Measurements from ENCODE around the gene BIN2.

Gene BIN2

GRCh38 chr12:51323966-51324895 lies at the start of gene BIN2:
TSS of gene BIN2 (minus strand) at chr12:51324174. CDS start at chr12:51324102, 72 bp downstream.
- DNase-seq (ENCODE audit: low spot score) = no peak

- no peak for DNase-seq (ENCODE audit: low spot score)
These were observed 49.2 kb upstream of the BIN2 start for GRCh38 chr12:51373187-51373586.

- no peak for DNase-seq (ENCODE audit: low spot score)
These were observed 48.0 kb upstream of the BIN2 start for GRCh38 chr12:51372021-51372420.

- peak; percentile 96 for DNase-seq (ENCODE audit: low spot score)
These were observed 47.5 kb upstream of the BIN2 start for GRCh38 chr12:51371295-51371953.

- DNase-seq (ENCODE audit: low spot score) = no peak
These were observed 46.7 kb upstream of the BIN2 start for GRCh38 chr12:51370667-51371066.

- DNase-seq (ENCODE audit: low spot score) = no peak
These were observed 45.6 kb upstream of the BIN2 start for GRCh38 chr12:51369581-51369980.

GRCh38 chr12:51368640-51369517 lies 44.9 kb upstream of the BIN2 start:
- no peak for DNase-seq (ENCODE audit: low spot score)

GRCh38 chr12:51365276-51365675 lies 41.3 kb upstream of the BIN2 start:
- DNase-seq (ENCODE audit: low spot score) = no peak

- DNase-seq (ENCODE audit: low spot score) = no peak
These were observed 40.0 kb upstream of the BIN2 start for GRCh38 chr12:51364001-51364400.

GRCh38 chr12:51362747-51363342 lies 38.9 kb upstream of the BIN2 start:
- no peak for DNase-seq (ENCODE audit: low spot score)

- DNase-seq (ENCODE audit: low spot score) = no peak
These were observed 38.3 kb upstream of the BIN2 start for GRCh38 chr12:51362307-51362706.

- DNase-seq (ENCODE audit: low spot score) = no peak
These were observed 37.4 kb upstream of the BIN2 start for GRCh38 chr12:51361161-51362016.

GRCh38 chr12:51360315-51360714 lies 36.3 kb upstream of the BIN2 start:
- DNase-seq (ENCODE audit: low spot score) = no peak

GRCh38 chr12:51359851-51360250 lies 35.9 kb upstream of the BIN2 start:
- DNase-seq (ENCODE audit: low spot score) = no peak

GRCh38 chr12:51358496-51358895 lies 34.5 kb upstream of the BIN2 start:
- no peak for DNase-seq (ENCODE audit: low spot score)

GRCh38 chr12:51357374-51358047 lies 33.5 kb upstream of the BIN2 start:
- DNase-seq (ENCODE audit: low spot score) = no peak

GRCh38 chr12:51351913-51352532 lies 28.0 kb upstream of the BIN2 start:
- peak; percentile 77 for DNase-seq (ENCODE audit: low spot score)

- peak; percentile 35 for DNase-seq (ENCODE audit: low spot score)
These were observed 25.1 kb upstream of the BIN2 start for GRCh38 chr12:51349026-51349425.

GRCh38 chr12:51348116-51348515 lies 24.1 kb upstream of the BIN2 start:
- no peak for DNase-seq (ENCODE audit: low spot score)

- DNase-seq (ENCODE audit: low spot score) = peak; percentile 29
These were observed 22.6 kb upstream of the BIN2 start, which contains the start of gene CELA1 for GRCh38 chr12:51346581-51346980. TSS of gene CELA1 (minus strand) at chr12:51346679. CDS start at chr12:51346638, 41 bp downstream.

Measured in GM03348 (cell line).